IPS DF 6.9 (cell line): ENCODE data around the gene MCU.

Experiments
- DNase-seq: peaks from one replicate; pipeline ENCODE4 v3.0.0-alpha.2; 2013; ENCODE audit warnings: low read depth, low spot score
- H3K27ac ChIP-seq: one replicate; pipeline ENCODE4 v1.5.1; 2013; ENCODE audit warnings: low read length, control low read depth
- H3K27me3 ChIP-seq: 2 replicates; pipeline ENCODE4 v1.6.1; 2013; ENCODE audit warnings: mild to moderate bottlenecking, low read length; ENCODE audit not compliant: control insufficient read depth, insufficient read depth
- H3K36me3 ChIP-seq: 2 replicates; pipeline ENCODE4 v1.6.1; 2013; ENCODE audit warnings: low read length; ENCODE audit not compliant: control insufficient read depth, insufficient read depth
- H3K4me1 ChIP-seq: 2 replicates; pipeline ENCODE4 v1.6.1; 2013; ENCODE audit warnings: low read length; ENCODE audit not compliant: control insufficient read depth, insufficient read depth
- H3K4me3 ChIP-seq: 2 replicates; pipeline ENCODE4 v1.5.1; 2013; ENCODE audit warnings: mild to moderate bottlenecking, low read length
- H3K9me3 ChIP-seq: 2 replicates; pipeline ENCODE4 v1.6.1; 2013; ENCODE audit warnings: low read length, inconsistent platforms; ENCODE audit not compliant: control insufficient read depth, insufficient read depth
- WGBS: extraction: QIAGEN DNeasy Blood & Tissue Kit; methylation state at CpG from one replicate; pipeline ENCODE4 v1.1.7; 2013; ENCODE audit warnings: mixed read lengths, missing lambda C conversion rate; ENCODE audit not compliant: insufficient read length, insufficient coverage; 5-methylcytosine and 5-hydroxymethylcytosine counted together

The MCU gene

DNA sequence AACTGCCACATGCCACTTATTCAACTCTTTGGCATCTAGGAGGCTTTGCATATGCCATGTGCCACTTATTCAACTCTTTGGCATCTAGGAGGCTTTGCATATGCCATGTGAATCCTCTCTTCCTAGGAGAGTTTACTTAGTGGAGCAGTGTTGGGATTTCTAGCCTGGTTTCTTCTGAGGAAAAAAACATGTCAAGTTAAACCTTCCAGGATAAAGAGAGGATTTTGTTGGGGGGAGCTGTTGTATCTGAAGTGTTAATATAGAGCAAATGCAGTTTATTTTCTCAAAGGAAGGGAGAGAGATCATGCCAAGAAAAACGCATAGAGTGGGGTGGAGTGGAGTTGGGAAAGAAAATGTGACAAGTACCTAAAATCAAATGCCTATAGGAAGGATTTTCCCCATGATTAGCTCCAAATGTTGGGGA is 91.5 kb downstream of the MCU start:
- Histone ChIP-seq H3K4me3 (no peak overlapping the region), H3K27ac (no peak overlapping the region), H3K27me3 (no peaks in the 10 kb centered on the region), H3K4me1 (peaks cover 8% of the 10 kb centered on the region; the same call in 1 of the 2 replicates), H3K9me3 (no peaks in the 10 kb centered on the region), H3K36me3 (no peaks in the 10 kb centered on the region)
- WGBS, result no CpG with 5 or more reads among the region's 1 CpG
- DNase-seq, result no peak

DNA sequence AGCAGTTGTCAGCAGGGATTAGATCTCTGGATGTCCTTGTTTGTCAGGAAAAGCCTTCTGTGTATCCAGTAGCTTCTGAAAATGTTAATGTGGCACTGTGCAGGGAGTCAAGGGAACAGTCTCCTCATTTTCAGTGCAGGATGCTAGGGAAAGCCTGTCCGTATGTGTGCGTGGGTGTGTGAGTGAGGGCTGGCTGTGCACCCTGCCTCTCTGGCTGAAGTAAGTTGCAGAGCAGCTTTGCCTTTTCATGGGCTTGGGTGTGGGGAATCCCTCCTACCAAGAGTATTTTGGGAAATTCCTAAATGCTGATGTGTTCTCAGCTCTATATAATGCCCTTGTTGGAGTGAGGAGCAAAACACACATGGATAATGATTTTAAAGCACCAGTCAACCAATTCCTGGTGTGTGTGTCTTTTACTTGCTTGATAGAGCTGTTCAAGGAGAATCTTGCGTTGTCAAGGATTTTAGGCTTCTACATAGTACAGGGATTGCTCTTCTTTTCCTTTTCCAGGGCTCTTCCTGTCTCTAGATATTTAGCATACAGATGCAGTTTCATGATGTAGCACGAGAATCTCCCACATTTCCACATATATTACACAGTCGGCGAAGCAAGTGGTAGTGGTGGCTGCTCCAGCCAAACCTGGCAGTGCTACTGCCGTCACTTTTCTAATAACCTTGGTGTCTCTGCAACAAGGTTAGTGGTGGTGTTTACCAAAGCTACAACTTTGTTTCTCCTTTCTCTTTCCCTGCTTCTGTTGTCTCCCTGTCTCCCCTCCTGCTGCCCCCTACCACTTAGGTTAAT is 92.8 kb downstream of the MCU start:
- no CpG with 5 or more reads among the region's 7 CpGs for WGBS
- Histone ChIP-seq H3K36me3 (no peaks in the 10 kb centered on the region), H3K27me3 (no peaks in the 10 kb centered on the region), H3K4me1 (peaks cover 8% of the 10 kb centered on the region; the same call in 1 of the 2 replicates), H3K4me3 (no peak overlapping the region), H3K27ac (no peak overlapping the region), H3K9me3 (no peaks in the 10 kb centered on the region)
- DNase-seq, result no peak

DNA sequence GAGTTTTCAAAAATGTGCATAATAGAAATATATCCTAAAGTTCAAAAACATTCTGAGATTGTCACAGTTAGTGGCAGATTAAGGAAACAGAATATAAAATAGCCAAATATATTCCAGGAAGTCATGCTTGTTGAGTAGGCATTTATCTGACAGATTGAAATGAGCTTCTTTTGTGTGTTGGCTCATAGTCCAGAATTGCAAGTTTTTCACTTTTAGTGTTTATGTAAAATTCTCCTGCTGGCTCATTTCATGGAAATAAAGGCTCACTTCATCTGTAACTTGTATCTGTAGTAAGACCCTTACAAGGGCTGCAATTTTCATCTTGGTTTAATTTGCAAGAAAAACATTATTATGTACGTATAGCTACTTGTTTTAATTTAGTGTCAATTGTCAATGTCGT is 93.5 kb downstream of the MCU start:
- no peak overlapping the region for H3K4me3 ChIP-seq
- H3K4me1 ChIP-seq, result peaks cover 8% of the 10 kb centered on the region; the same call in 1 of the 2 replicates
- DNase-seq, result no peak

DNA sequence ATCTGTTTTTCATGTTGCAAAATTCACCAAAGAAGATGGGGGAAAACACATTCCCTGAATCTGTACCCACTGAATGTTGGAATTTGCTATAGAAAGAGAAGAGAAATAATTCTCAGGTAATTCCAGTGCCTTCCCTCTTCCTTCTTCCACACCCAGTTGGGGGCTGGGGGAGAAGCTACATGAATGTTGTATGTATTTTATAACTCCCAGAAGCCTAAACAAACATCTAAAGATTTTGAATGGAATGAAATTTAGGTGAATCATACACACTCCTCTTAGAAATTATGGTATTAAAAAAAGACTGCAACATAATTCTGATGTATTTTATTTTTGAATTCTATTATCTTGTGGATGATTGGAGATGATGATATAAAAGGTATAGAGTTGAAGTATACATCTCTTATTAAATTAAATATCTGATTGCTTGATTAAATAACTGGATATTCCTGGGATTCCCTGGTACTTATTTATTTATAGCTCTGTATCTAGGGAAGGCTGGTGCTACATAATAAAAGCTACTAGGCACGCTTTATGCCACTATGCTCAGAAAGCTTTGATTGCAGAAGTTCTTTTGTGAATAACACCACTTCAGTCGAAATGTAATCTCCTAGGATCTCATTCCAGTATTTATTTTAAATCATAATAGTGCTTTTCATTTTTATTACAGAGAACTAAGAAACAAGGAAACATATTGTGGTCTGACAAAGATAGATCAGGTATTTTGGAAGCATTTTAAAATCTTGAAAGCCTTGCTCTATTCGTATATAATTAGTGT is 98.5 kb downstream of the MCU start:
- DNase-seq, result no peak
- WGBS, result no CpG with 5 or more reads among the region's 3 CpGs
- H3K4me1 ChIP-seq, result peaks cover 5% of the 10 kb centered on the region; the same call in 1 of the 2 replicates
- H3K36me3 ChIP-seq, result no peaks in the 10 kb centered on the region
- no peaks in the 10 kb centered on the region for H3K9me3 ChIP-seq
- H3K27ac ChIP-seq, result no peak overlapping the region
- H3K4me3 ChIP-seq, result no peak overlapping the region
- H3K27me3 ChIP-seq, result no peaks in the 10 kb centered on the region

More for the DNA sequence above, 93.5 kb downstream of the MCU start:
- no peaks in the 10 kb centered on the region for H3K27me3 ChIP-seq
- 100% methylated on average over 1 of the region's 2 CpGs for WGBS
- H3K9me3 ChIP-seq, result no peaks in the 10 kb centered on the region
- H3K27ac ChIP-seq, result no peak overlapping the region
- no peaks in the 10 kb centered on the region for H3K36me3 ChIP-seq

DNA sequence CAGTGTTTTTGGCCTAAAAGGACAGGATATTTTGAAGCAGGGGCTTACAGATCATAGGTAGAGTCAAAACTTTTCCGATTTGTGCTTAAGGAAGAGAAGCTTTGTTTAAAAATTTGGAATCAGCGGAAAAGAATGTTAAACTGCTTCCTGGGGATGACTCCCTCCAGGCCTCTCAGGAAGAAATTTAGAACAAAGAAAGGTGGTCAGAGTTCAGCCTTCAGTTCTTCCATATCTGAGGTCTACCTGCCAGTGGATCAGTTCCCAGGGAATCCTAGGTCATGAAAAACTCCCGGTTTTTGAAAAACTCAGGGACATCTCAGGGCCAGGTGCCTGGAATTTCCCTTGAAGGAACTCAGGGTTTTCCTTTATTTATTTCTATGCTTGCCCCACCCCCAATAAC is 100.3 kb downstream of the MCU start:
- Histone ChIP-seq H3K9me3 (no peaks in the 10 kb centered on the region), H3K27me3 (no peaks in the 10 kb centered on the region), H3K36me3 (no peaks in the 10 kb centered on the region), H3K4me1 (peaks cover 5% of the 10 kb centered on the region; the same call in 1 of the 2 replicates), H3K4me3 (no peak overlapping the region), H3K27ac (no peak overlapping the region)
- WGBS, result no CpG with 5 or more reads among the region's 3 CpGs
- DNase-seq, result no peak

DNA sequence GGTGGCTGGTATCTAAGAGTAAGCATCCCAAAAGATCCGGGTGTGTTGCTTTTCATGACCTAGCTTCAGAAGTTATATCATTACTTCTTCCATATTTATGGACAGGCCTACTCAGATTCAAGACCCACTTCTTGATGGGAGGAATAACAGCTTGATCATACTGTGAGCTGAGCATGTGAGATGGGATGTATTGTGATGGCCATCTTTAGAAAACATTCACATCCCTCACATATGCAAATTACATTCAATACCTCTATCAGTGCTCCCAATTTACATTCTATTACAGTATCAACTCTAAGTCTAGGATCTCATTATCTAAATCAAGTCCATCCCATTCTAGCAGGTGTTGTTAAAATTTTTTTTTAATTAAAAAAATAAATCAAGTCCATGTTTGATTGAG is 101.8 kb downstream of the MCU start:
- DNase-seq, result no peak
- H3K4me3 ChIP-seq, result no peak overlapping the region
- no peaks in the 10 kb centered on the region for H3K27me3 ChIP-seq
- H3K9me3 ChIP-seq, result no peaks in the 10 kb centered on the region
- no peaks in the 10 kb centered on the region for H3K36me3 ChIP-seq
- H3K27ac ChIP-seq, result no peak overlapping the region
- peaks cover 5% of the 10 kb centered on the region; the same call in 1 of the 2 replicates for H3K4me1 ChIP-seq
- no CpG with 5 or more reads among the region's 1 CpG for WGBS

DNA sequence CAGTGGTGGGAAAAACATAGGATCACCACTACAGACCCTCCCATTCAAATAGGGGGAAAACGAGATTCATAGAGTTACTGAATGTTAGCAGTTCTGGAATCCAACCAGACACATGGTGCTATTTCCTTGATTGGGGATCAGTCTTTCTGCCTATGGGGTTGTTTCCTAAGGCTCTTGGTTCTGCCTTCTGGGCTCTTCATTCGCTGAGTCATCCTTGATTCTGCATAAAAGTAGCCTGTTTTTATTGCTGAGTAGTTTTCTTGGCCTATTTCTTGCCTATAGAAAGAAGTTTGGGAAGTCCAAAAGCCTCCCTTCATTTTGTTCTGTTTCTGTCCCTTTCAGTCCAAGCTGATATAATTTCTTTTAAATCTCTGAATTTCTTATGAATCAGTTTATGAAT is 102.3 kb downstream of the MCU start:
- H3K4me1 ChIP-seq, result peaks cover 5% of the 10 kb centered on the region; the same call in 1 of the 2 replicates

DNA sequence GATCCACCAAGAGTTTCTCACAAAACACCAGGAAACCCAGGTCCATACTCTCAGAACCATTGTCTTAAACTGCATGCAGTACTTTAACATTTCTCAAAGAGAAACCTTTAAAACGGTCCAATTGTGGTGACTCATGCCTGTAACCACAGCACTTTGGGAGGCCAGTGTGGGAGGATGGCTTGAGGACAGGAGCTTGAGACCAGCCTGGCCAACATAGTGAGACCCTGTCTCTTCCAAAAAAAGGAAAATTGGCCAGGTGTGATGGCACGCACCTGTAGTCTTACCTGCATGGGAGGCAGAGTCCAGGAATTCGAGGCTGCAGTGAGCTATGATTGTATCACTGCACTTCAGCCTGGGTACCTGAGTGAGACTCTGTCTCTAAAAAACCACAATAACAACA is 104.1 kb downstream of the MCU start:
- no peak for DNase-seq
- no CpG with 5 or more reads among the region's 3 CpGs for WGBS
- H3K27ac ChIP-seq, result no peak overlapping the region

More for the DNA sequence above, 102.3 kb downstream of the MCU start:
- Histone ChIP-seq H3K9me3 (no peaks in the 10 kb centered on the region), H3K36me3 (no peaks in the 10 kb centered on the region), H3K27ac (no peak overlapping the region), H3K4me3 (no peak overlapping the region), H3K27me3 (no peaks in the 10 kb centered on the region)
- no CpG with 5 or more reads among the region's 2 CpGs for WGBS
- no peak for DNase-seq

DNA sequence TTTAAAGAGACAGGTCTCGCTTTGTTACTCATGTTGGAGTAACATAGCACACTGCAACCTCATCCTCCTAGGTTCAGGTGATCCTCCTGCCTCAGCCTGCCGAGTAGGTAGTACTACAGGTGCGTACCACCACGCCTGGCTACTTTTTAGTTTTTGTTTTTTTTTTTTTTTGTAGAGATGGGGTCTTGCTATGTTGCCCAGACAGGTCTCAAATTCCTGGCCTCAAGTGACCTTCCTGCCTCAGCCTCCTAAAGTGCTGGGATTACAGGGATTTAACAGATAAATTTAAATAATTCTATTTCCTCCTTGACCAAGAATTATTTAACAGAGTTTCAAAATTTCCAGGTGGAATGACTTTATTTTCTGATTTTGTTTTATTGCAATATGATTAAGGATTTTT is 104.6 kb downstream of the MCU start:
- no peaks in the 10 kb centered on the region for H3K36me3 ChIP-seq
- DNase-seq, result no peak
- H3K27ac ChIP-seq, result no peak overlapping the region
- no peak overlapping the region for H3K4me3 ChIP-seq
- H3K9me3 ChIP-seq, result no peaks in the 10 kb centered on the region
- WGBS, result no CpG with 5 or more reads among the region's 4 CpGs
- no peaks in the 10 kb centered on the region for H3K27me3 ChIP-seq
- H3K4me1 ChIP-seq, result peaks cover 5% of the 10 kb centered on the region; the same call in 1 of the 2 replicates

More for the DNA sequence above, 104.1 kb downstream of the MCU start:
- no peaks in the 10 kb centered on the region for H3K36me3 ChIP-seq
- no peaks in the 10 kb centered on the region for H3K27me3 ChIP-seq
- peaks cover 5% of the 10 kb centered on the region; the same call in 1 of the 2 replicates for H3K4me1 ChIP-seq
- no peak overlapping the region for H3K4me3 ChIP-seq
- H3K9me3 ChIP-seq, result no peaks in the 10 kb centered on the region

DNA sequence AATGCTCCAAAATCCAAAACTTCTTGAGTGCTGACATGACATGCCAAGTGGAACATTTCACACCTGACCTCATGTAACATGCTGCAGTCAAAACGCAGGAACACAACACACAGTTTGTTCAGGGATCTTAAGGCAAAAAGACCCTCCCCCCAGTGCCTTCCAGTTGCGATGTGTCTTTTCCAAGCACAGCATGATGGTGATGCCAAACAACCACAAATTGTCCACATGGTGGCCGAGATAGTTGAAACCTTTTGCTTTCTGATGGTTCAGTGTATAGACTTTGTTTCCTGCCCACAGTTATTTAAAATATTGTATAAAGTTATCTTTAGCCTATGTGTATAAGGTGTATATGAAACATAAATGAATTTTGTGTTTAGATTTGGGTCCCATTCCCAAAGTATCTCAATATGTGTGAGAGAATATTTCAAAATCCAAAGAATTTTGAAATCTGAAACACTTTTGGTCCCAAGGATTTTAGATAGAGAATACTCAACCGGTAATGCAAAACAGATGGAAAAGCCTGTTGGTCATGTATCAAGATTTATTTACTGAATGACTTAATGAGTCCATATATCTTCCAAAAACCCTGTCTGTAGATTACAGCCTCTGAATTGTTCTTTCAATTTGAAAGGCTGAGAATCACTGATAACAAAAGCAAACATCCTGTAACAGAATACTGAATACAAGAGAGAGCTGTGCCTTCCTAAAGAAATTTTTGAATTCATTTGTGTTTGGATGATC is 108.2 kb downstream of the MCU start:
- H3K4me1 ChIP-seq, result no peaks in the 10 kb centered on the region
- H3K27ac ChIP-seq, result no peak overlapping the region
- H3K9me3 ChIP-seq, result no peaks in the 10 kb centered on the region
- no peaks in the 10 kb centered on the region for H3K27me3 ChIP-seq
- no peak for DNase-seq
- H3K36me3 ChIP-seq, result no peaks in the 10 kb centered on the region
- WGBS, result no CpG with 5 or more reads among the region's 4 CpGs
- no peak overlapping the region for H3K4me3 ChIP-seq
